M059J (cell line): Measurements from ENCODE around the gene MARK4. TPM values are rescaled to one million over a fixed set of nuclear protein-coding genes. Genes with fewer than 3 reads are reported as not detected.

Experiments used
- total RNA-seq: library from RNA; depleted of rRNA; stranded (reverse); fragments of >200 nt; shearing (Covaris generic); gene quantifications from 2 replicates; pipeline ENCODE4 v1.2.3, GENCODE V29; 2014; rRNA removed

MARK4 gene
- total RNA-seq, 1 experiment from 2014 or later = 11.0 TPM

Other genes with a start within 250 kb of the MARK4 start
- gene RELB, start 249.8 kb upstream of the MARK4 start, total RNA-seq = 3.3 and 4.9 TPM in 2 replicates
- 18.6 and 64.6 TPM in 2 replicates for gene CLASRP, start 212.2 kb upstream of the MARK4 start, total RNA-seq
- gene ZNF296, start 174.8 kb upstream of the MARK4 start, total RNA-seq = not detected in 2 replicates
- 44.2 and 67.2 TPM in 2 replicates for gene GEMIN7, start 172.0 kb upstream of the MARK4 start, total RNA-seq
- 26.0 and 44.8 TPM in 2 replicates for gene PPP1R37, start 158.1 kb upstream of the MARK4 start, total RNA-seq
- not detected in 2 replicates for gene NKPD1, start 90.3 kb upstream of the MARK4 start, total RNA-seq
- gene TRAPPC6A, start 73.0 kb upstream of the MARK4 start, total RNA-seq = 6.2 and 8.2 TPM in 2 replicates
- gene BLOC1S3, start 72.5 kb upstream of the MARK4 start, total RNA-seq = 2.7 and 7.3 TPM in 2 replicates
- not detected in 2 replicates for gene EXOC3L2, start 5.9 kb upstream of the MARK4 start, total RNA-seq
- gene CKM, start 71.6 kb downstream of the MARK4 start, total RNA-seq = not detected in 2 replicates
- gene KLC3, start 89.5 kb downstream of the MARK4 start, total RNA-seq = 0.42 and 2.4 TPM in 2 replicates
- gene ERCC2, start 119.3 kb downstream of the MARK4 start, total RNA-seq = 30.6 and 51.7 TPM in 2 replicates
- gene PPP1R13L, start 153.8 kb downstream of the MARK4 start, total RNA-seq = 2.9 and 7.4 TPM in 2 replicates
- gene POLR1G, start 155.4 kb downstream of the MARK4 start, total RNA-seq = 11.1 and 13.4 TPM in 2 replicates
- 78.1 and 87.7 TPM in 2 replicates for gene ERCC1, start 172.6 kb downstream of the MARK4 start, total RNA-seq
- 4.3 and 5.5 TPM in 2 replicates for gene FOSB, start 216.7 kb downstream of the MARK4 start, total RNA-seq
- 3.5 and 4.2 TPM in 2 replicates for gene RTN2, start 245.8 kb downstream of the MARK4 start, total RNA-seq
- gene PPM1N, start 247.2 kb downstream of the MARK4 start, total RNA-seq = 0.64 TPM in 1 of 2 replicates, not detected in the other